Liver (tissue), 9 donors: ENCODE data around the gene LRMDA. TPM values are rescaled to one million over a fixed set of nuclear protein-coding genes. Genes with fewer than 3 reads are reported as not detected.

Source experiments
- DNase-seq: peaks from one replicate; pipeline ENCODE4 v3.0.0-alpha.2; 2017; ENCODE audit warnings: low spot score
- H3K27ac ChIP-seq, 2 donors: one replicate each; pipeline ENCODE4 v1.7.0; 2013; ENCODE audit warnings: inconsistent platforms in 2 of 2, low read length in 2 of 2, control low read depth in 1 of 2, low read depth in 1 of 2, mild to moderate bottlenecking in 1 of 2
- H3K27me3 ChIP-seq, 4 donors: one replicate each; pipeline versions ENCODE4 v1.6.1 to v1.7.0; 2013; ENCODE audit warnings: low read length in 3 of 4, inconsistent platforms in 1 of 4, mild to moderate bottlenecking in 1 of 4, moderate library complexity in 1 of 4; ENCODE audit not compliant: control insufficient read depth in 4 of 4, insufficient read depth in 4 of 4
- H3K36me3 ChIP-seq, 4 donors: one replicate each; pipeline versions ENCODE4 v1.6.1 to v1.7.0; 2013; ENCODE audit warnings: low read length in 3 of 4, mild to moderate bottlenecking in 3 of 4, low read depth in 1 of 4, moderate library complexity in 1 of 4; ENCODE audit not compliant: control insufficient read depth in 4 of 4, insufficient read depth in 3 of 4
- H3K4me1 ChIP-seq, 4 donors: one replicate each; pipeline versions ENCODE4 v1.6.1 to v1.7.0; 2013; ENCODE audit warnings: low read length in 3 of 4, mild to moderate bottlenecking in 3 of 4, moderate library complexity in 1 of 4; ENCODE audit not compliant: control insufficient read depth in 4 of 4, insufficient read depth in 4 of 4
- H3K4me3 ChIP-seq, 3 donors: one replicate each; pipeline versions ENCODE4 v1.6.1 to v1.7.0; 2013; ENCODE audit warnings: low read length in 3 of 3, control low read depth in 1 of 3, low read depth in 1 of 3, mild to moderate bottlenecking in 1 of 3
- H3K9ac ChIP-seq, 2 donors: one replicate each; pipeline ENCODE4 v1.7.0; 2013; ENCODE audit warnings: low read length in 2 of 2, mild to moderate bottlenecking in 2 of 2, moderate library complexity in 2 of 2, control low read depth in 1 of 2, low read depth in 1 of 2
- H3K9me3 ChIP-seq, 4 donors: one replicate each; pipeline versions ENCODE4 v1.6.1 to v1.7.0; 2013; ENCODE audit warnings: low read length in 3 of 4; ENCODE audit not compliant: control insufficient read depth in 4 of 4
- EGR1 ChIP-seq, 2 donors: IDR thresholded peaks; 2 replicates each; pipeline ENCODE4 v1.6.1; 2016 to 2018; ENCODE audit warnings: antibody characterized with exemption in 2 of 2, low read depth in 2 of 2
- FOXA1 ChIP-seq: IDR thresholded peaks from 2 replicates; pipeline ENCODE4 v1.6.1; 2016; ENCODE audit warnings: antibody characterized with exemption
- FOXA2 ChIP-seq: IDR thresholded peaks from 2 replicates; pipeline ENCODE4 v1.6.1; 2016; ENCODE audit warnings: antibody characterized with exemption
- GABPA ChIP-seq, 2 donors: IDR thresholded peaks in 1 of 2; conservative IDR thresholded peaks in 1 of 2; 2 replicates each; pipeline ENCODE4 v1.6.1; 2016; ENCODE audit warnings: antibody characterized with exemption in 2 of 2, mild to moderate bottlenecking in 1 of 2, moderate library complexity in 1 of 2
- HNF4A ChIP-seq, 2 donors: conservative IDR thresholded peaks; 2 replicates each; pipeline ENCODE4 v1.6.1; 2016; ENCODE audit warnings: antibody characterized with exemption in 2 of 2, mild to moderate bottlenecking in 2 of 2
- HNF4G ChIP-seq: IDR thresholded peaks from 2 replicates; pipeline ENCODE4 v1.6.1; 2016; ENCODE audit warnings: antibody characterized with exemption
- JUND ChIP-seq, 2 donors: IDR thresholded peaks; 2 replicates each; pipeline ENCODE4 v1.6.1; 2016; ENCODE audit warnings: antibody characterized with exemption in 2 of 2
- NR2F2 ChIP-seq: IDR thresholded peaks from 2 replicates; pipeline ENCODE4 v1.6.1; 2016; ENCODE audit warnings: antibody characterized with exemption
- RAD21 ChIP-seq, 2 donors: IDR thresholded peaks; 2 replicates each; pipeline ENCODE4 v1.6.1; 2016; ENCODE audit warnings: antibody characterized with exemption in 2 of 2, mild to moderate bottlenecking in 2 of 2
- RXRA ChIP-seq, 2 donors: IDR thresholded peaks; 2 replicates each; pipeline ENCODE4 v1.6.1; 2017 to 2018; ENCODE audit warnings: antibody characterized with exemption in 2 of 2, mild to moderate bottlenecking in 1 of 2
- SP1 ChIP-seq: IDR thresholded peaks from 2 replicates; pipeline ENCODE4 v1.6.1; 2018; ENCODE audit warnings: antibody characterized with exemption, mild to moderate bottlenecking
- TAF1 ChIP-seq: conservative IDR thresholded peaks from 2 replicates; pipeline ENCODE4 v1.6.1; 2016; ENCODE audit warnings: antibody characterized with exemption, mild to moderate bottlenecking
- YY1 ChIP-seq: IDR thresholded peaks from 2 replicates; pipeline ENCODE4 v1.6.1; 2016; ENCODE audit warnings: antibody characterized with exemption, mild to moderate bottlenecking
- WGBS: extraction: QIAGEN DNeasy Blood & Tissue Kit; methylation state at CpG from one replicate; pipeline ENCODE4 v1.1.7; 2013; 5-methylcytosine and 5-hydroxymethylcytosine counted together
- polyA plus RNA-seq, 2 donors: library from polyadenylated mRNA; stranded (reverse) in 1 of 2; unstranded in 1 of 2; fragments of 200-250 nt in 1 of 2; fragments of >200 nt in 1 of 2; fragmentation: Nextera tagmentation in 1 of 2; extraction: Ambion mirVana in 1 of 2; gene quantifications; one replicate each; pipeline versions ENCODE4 v1.2.1 to v1.2.3, GENCODE V29; 2013 to 2015
- total RNA-seq, 2 donors: library from RNA; depleted of rRNA; stranded (reverse); fragments of >200 nt; gene quantifications; one replicate each; pipeline ENCODE4 v1.2.3, GENCODE V29; 2014
- TF ChIP-seq, protein P1 (sequence below): fragments of 150-350 bp; IDR thresholded peaks from 2 replicates; pipeline ENCODE4 v1.5.1; 2017; ENCODE audit warnings: improper control_type of control experiment, low read depth, low read length; ENCODE audit not compliant: missing input control
- TF ChIP-seq, protein P2 (sequence below): IDR thresholded peaks from 2 replicates; pipeline ENCODE4 v1.6.1; 2016; ENCODE audit warnings: antibody characterized with exemption
- TF ChIP-seq, protein P3 (sequence below): IDR thresholded peaks from 2 replicates; pipeline ENCODE4 v1.6.1; 2016; ENCODE audit warnings: antibody characterized with exemption
- TF ChIP-seq, protein P4 (sequence below): IDR thresholded peaks from 2 replicates; pipeline ENCODE4 v1.6.1; 2016; ENCODE audit warnings: antibody characterized with exemption, mild to moderate bottlenecking
- TF ChIP-seq, protein P5 (sequence below): IDR thresholded peaks from 2 replicates; pipeline ENCODE4 v1.6.1; 2016; ENCODE audit warnings: antibody characterized with exemption
- donor health status: healthy.
- donor health status: healthy.
- donor health status: healthy.
- donor health status: healthy.
- donor health status: healthy.

The LRMDA gene
- total and polyA plus RNA-seq, 4 donors: 7.9 to 15.8 (median 11.3) TPM

DNA sequence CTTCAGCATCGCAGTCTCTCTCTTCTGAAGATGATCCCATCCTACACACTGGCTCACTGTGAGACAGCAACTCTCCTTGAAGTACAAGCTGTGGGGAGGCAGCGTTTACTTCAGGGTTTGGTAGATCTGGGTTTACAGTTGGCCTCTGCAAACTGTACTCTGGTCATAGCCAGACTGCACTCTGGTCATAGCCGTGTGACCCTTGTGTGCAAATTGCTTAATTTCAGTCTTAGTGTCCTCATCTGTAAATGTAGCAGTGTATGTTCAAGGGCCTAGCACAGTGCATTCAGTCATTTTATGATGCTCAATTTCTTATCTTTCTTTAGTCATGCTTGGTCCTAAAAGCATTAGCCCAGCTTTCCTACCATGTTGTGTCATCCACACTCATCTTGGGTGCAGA, 188.2 kb downstream of the LRMDA start:
- H3K9ac ChIP-seq: no peak overlapping the region
- H3K36me3 ChIP-seq: no peaks in the 10 kb centered on the region
- TF ChIP-seq YY1 (no peak), RXRA (IDR thresholded peaks at IDR 0.05) (peak; percentile 12 to 27), HNF4A (conservative IDR thresholded peaks at IDR 0.05) (peak; percentile 53 to 71), NR2F2 (no peak), FOXA2 (no peak), SP1 (no peak), JUND (IDR thresholded peaks at IDR 0.05) (no peak), GABPA (IDR thresholded peaks at IDR 0.05 in 1 of 2, conservative IDR thresholded peaks at IDR 0.05 in 1 of 2) (no peak), TAF1 (no peak), RAD21 (IDR thresholded peaks at IDR 0.05) (no peak), HNF4G (peak; percentile 27), FOXA1 (no peak)
- TF ChIP-seq, protein P1, sequence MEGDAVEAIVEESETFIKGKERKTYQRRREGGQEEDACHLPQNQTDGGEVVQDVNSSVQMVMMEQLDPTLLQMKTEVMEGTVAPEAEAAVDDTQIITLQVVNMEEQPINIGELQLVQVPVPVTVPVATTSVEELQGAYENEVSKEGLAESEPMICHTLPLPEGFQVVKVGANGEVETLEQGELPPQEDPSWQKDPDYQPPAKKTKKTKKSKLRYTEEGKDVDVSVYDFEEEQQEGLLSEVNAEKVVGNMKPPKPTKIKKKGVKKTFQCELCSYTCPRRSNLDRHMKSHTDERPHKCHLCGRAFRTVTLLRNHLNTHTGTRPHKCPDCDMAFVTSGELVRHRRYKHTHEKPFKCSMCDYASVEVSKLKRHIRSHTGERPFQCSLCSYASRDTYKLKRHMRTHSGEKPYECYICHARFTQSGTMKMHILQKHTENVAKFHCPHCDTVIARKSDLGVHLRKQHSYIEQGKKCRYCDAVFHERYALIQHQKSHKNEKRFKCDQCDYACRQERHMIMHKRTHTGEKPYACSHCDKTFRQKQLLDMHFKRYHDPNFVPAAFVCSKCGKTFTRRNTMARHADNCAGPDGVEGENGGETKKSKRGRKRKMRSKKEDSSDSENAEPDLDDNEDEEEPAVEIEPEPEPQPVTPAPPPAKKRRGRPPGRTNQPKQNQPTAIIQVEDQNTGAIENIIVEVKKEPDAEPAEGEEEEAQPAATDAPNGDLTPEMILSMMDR: no peak
- TF ChIP-seq, protein P2, sequence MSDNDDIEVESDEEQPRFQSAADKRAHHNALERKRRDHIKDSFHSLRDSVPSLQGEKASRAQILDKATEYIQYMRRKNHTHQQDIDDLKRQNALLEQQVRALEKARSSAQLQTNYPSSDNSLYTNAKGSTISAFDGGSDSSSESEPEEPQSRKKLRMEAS: no peak
- TF ChIP-seq, protein P3, sequence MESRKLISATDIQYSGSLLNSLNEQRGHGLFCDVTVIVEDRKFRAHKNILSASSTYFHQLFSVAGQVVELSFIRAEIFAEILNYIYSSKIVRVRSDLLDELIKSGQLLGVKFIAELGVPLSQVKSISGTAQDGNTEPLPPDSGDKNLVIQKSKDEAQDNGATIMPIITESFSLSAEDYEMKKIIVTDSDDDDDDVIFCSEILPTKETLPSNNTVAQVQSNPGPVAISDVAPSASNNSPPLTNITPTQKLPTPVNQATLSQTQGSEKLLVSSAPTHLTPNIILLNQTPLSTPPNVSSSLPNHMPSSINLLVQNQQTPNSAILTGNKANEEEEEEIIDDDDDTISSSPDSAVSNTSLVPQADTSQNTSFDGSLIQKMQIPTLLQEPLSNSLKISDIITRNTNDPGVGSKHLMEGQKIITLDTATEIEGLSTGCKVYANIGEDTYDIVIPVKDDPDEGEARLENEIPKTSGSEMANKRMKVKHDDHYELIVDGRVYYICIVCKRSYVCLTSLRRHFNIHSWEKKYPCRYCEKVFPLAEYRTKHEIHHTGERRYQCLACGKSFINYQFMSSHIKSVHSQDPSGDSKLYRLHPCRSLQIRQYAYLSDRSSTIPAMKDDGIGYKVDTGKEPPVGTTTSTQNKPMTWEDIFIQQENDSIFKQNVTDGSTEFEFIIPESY: no peak
- TF ChIP-seq, protein P4, sequence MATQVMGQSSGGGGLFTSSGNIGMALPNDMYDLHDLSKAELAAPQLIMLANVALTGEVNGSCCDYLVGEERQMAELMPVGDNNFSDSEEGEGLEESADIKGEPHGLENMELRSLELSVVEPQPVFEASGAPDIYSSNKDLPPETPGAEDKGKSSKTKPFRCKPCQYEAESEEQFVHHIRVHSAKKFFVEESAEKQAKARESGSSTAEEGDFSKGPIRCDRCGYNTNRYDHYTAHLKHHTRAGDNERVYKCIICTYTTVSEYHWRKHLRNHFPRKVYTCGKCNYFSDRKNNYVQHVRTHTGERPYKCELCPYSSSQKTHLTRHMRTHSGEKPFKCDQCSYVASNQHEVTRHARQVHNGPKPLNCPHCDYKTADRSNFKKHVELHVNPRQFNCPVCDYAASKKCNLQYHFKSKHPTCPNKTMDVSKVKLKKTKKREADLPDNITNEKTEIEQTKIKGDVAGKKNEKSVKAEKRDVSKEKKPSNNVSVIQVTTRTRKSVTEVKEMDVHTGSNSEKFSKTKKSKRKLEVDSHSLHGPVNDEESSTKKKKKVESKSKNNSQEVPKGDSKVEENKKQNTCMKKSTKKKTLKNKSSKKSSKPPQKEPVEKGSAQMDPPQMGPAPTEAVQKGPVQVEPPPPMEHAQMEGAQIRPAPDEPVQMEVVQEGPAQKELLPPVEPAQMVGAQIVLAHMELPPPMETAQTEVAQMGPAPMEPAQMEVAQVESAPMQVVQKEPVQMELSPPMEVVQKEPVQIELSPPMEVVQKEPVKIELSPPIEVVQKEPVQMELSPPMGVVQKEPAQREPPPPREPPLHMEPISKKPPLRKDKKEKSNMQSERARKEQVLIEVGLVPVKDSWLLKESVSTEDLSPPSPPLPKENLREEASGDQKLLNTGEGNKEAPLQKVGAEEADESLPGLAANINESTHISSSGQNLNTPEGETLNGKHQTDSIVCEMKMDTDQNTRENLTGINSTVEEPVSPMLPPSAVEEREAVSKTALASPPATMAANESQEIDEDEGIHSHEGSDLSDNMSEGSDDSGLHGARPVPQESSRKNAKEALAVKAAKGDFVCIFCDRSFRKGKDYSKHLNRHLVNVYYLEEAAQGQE: no peak
- TF ChIP-seq, protein P5, sequence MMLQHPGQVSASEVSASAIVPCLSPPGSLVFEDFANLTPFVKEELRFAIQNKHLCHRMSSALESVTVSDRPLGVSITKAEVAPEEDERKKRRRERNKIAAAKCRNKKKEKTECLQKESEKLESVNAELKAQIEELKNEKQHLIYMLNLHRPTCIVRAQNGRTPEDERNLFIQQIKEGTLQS: no peak
- no peaks in the 10 kb centered on the region for H3K9me3 ChIP-seq
- no peaks in the 10 kb centered on the region for H3K27me3 ChIP-seq
- 66% methylated on average over 3 of the region's 3 CpGs for WGBS
- no peak for DNase-seq
- H3K4me3 ChIP-seq: no peak overlapping the region
- H3K4me1 ChIP-seq: peaks cover 0 to 14% (median 0%) of the 10 kb centered on the region in 4 donors
- no peak overlapping the region for H3K27ac ChIP-seq

DNA sequence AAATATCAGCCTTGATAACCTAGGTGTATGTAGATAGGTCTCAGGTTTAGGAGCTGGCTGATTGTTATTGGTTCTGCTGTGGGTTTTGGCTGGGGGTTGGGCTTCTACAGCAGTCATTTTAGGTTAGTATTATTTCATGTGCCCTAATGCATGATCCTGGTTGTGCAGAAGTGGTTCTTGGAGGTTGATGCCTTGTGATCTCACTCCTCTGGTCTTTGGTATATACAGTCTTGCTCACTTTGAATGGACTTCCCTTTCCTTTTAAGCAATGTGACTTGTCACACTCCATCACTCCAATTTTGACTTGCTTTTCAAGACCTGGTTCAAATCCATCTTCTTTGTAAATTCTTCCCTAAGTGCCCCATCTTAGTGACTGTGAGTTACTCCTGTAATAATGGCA, 188.9 kb downstream of the LRMDA start:
- no peak for DNase-seq
- H3K4me1 ChIP-seq: peaks cover 0 to 14% (median 0%) of the 10 kb centered on the region in 4 donors
- no peaks in the 10 kb centered on the region for H3K27me3 ChIP-seq
- no peaks in the 10 kb centered on the region for H3K36me3 ChIP-seq
- no peak overlapping the region for H3K4me3 ChIP-seq
- no peaks in the 10 kb centered on the region for H3K9me3 ChIP-seq
- no peak overlapping the region for H3K27ac ChIP-seq
- H3K9ac ChIP-seq: no peak overlapping the region
- TF ChIP-seq, protein P2: no peak
- TF ChIP-seq JUND (IDR thresholded peaks at IDR 0.05): no peak
- TF ChIP-seq, protein P1: no peak
- TF ChIP-seq FOXA1: no peak
- no peak for TF ChIP-seq EGR1 (IDR thresholded peaks at IDR 0.05; ENCODE audit: low read depth in 2 of 2)
- no peak for TF ChIP-seq RXRA (IDR thresholded peaks at IDR 0.05)
- TF ChIP-seq, protein P5: no peak
- no peak for TF ChIP-seq FOXA2
- TF ChIP-seq GABPA (IDR thresholded peaks at IDR 0.05 in 1 of 2, conservative IDR thresholded peaks at IDR 0.05 in 1 of 2): no peak
- TF ChIP-seq NR2F2: no peak
- TF ChIP-seq RAD21 (IDR thresholded peaks at IDR 0.05): no peak
- TF ChIP-seq TAF1: no peak
- no peak for TF ChIP-seq HNF4A (conservative IDR thresholded peaks at IDR 0.05)
- no peak for TF ChIP-seq YY1
